Loucy (cell line): ENCODE measurements around the gene PCDHGB5.

Experiments used
- H2AFZ ChIP-seq: fragments of 200-600 bp; sonication (generic); 2 replicates; pipeline ENCODE4 v1.6.0; 2016; ENCODE audit warnings: antibody characterized with exemption, mild to moderate bottlenecking, low read length, moderate library complexity
- H3F3A ChIP-seq: fragments of 200-600 bp; 2 replicates; pipeline ENCODE4 v1.6.0; 2016; ENCODE audit warnings: antibody characterized with exemption, low read depth, mild to moderate bottlenecking
- H3K27me3 ChIP-seq: fragments of 200-600 bp; sonication (generic); 2 replicates; pipeline ENCODE4 v1.6.1; 2014; ENCODE audit warnings: low read length, mild to moderate bottlenecking; ENCODE audit not compliant: insufficient read depth, poor library complexity, severe bottlenecking
- H3K36me3 ChIP-seq: fragments of 200-600 bp; sonication (generic); 2 replicates; pipeline ENCODE4 v1.6.1; 2016; ENCODE audit warnings: low read length; ENCODE audit not compliant: insufficient read depth
- H3K4me1 ChIP-seq: fragments of 200-600 bp; sonication (generic); 2 replicates; pipeline ENCODE4 v1.5.1; 2014; ENCODE audit warnings: low read length, mild to moderate bottlenecking; ENCODE audit not compliant: insufficient read depth, poor library complexity, severe bottlenecking
- H3K4me2 ChIP-seq: fragments of 200-600 bp; sonication (generic); 2 replicates; pipeline ENCODE4 v1.6.0; 2014; ENCODE audit warnings: antibody characterized with exemption, low read length, low read depth, mild to moderate bottlenecking; ENCODE audit not compliant: poor library complexity, severe bottlenecking
- H3K4me3 ChIP-seq: fragments of 200-600 bp; sonication (generic); 2 replicates; pipeline ENCODE4 v1.5.1; 2014; ENCODE audit warnings: low read length, mild to moderate bottlenecking, mixed read lengths; ENCODE audit not compliant: poor library complexity, severe bottlenecking
- H3K79me2 ChIP-seq: fragments of 200-600 bp; sonication (generic); 2 replicates; pipeline ENCODE4 v1.6.1; 2014; ENCODE audit warnings: low read length; ENCODE audit not compliant: insufficient read depth
- H3K9ac ChIP-seq: fragments of 200-600 bp; sonication (generic); 2 replicates; pipeline ENCODE4 v1.6.0; 2014; ENCODE audit warnings: mild to moderate bottlenecking, low read depth, low read length, moderate library complexity; ENCODE audit not compliant: poor library complexity, severe bottlenecking
- H3K9me2 ChIP-seq: fragments of 200-600 bp; sonication (generic); replicated peaks from 2 replicates; pipeline ENCODE4 v1.6.1; 2016; ENCODE audit warnings: low read depth, low read length, mixed read lengths
- H3K9me3 ChIP-seq: fragments of 200-600 bp; sonication (generic); 2 replicates; pipeline ENCODE4 v1.6.1; 2014; ENCODE audit warnings: mild to moderate bottlenecking, antibody characterized with exemption, low read length, low read depth; ENCODE audit not compliant: insufficient read depth
- H4K20me1 ChIP-seq: fragments of 200-600 bp; sonication (generic); 2 replicates; pipeline ENCODE4 v1.6.0; 2014; ENCODE audit warnings: antibody characterized with exemption, low read length, mild to moderate bottlenecking; ENCODE audit not compliant: insufficient read depth, poor library complexity, severe bottlenecking
- EZH2phosphoT487 ChIP-seq: fragments of 200-600 bp; IDR thresholded peaks from 2 replicates; pipeline ENCODE4 v1.6.1; 2018; ENCODE audit warnings: antibody characterized with exemption, mild to moderate bottlenecking, moderate library complexity, borderline replicate concordance
- TF ChIP-seq, protein P1 (sequence below): fragments of 200-600 bp; sonication (generic); conservative IDR thresholded peaks from 2 replicates; pipeline ENCODE4 v1.5.1; 2014; ENCODE audit warnings: mild to moderate bottlenecking, antibody characterized with exemption, low read length

The PCDHGB5 gene

DNA sequence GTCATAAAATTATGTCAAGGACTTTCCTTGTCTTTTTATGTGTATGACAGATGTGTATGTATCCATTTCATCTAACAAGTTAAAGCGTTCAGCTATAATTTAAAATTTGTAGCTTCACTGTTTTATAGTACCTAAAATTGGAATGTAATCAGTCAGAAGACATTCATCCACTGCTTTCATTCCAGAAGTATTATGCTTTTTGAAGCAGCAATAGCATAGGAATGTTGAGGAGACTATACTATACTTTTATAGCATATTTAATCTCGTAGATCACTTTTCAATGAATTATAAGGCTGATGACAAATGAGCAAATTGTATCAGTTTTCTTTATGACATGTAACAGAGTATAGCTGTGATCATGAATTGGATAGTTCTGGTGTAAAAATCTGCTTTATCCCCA is 39.5 kb downstream of the PCDHGB5 start:
- no peaks in the 10 kb centered on the region for H3K79me2 ChIP-seq
- H4K20me1 ChIP-seq: no peaks in the 10 kb centered on the region
- no peak overlapping the region for H3K4me2 ChIP-seq
- no peaks in the 10 kb centered on the region for H3K9me2 ChIP-seq
- no peaks in the 10 kb centered on the region for H3K9me3 ChIP-seq
- no peaks in the 10 kb centered on the region for H3K36me3 ChIP-seq
- TF ChIP-seq, protein P1, sequence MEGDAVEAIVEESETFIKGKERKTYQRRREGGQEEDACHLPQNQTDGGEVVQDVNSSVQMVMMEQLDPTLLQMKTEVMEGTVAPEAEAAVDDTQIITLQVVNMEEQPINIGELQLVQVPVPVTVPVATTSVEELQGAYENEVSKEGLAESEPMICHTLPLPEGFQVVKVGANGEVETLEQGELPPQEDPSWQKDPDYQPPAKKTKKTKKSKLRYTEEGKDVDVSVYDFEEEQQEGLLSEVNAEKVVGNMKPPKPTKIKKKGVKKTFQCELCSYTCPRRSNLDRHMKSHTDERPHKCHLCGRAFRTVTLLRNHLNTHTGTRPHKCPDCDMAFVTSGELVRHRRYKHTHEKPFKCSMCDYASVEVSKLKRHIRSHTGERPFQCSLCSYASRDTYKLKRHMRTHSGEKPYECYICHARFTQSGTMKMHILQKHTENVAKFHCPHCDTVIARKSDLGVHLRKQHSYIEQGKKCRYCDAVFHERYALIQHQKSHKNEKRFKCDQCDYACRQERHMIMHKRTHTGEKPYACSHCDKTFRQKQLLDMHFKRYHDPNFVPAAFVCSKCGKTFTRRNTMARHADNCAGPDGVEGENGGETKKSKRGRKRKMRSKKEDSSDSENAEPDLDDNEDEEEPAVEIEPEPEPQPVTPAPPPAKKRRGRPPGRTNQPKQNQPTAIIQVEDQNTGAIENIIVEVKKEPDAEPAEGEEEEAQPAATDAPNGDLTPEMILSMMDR: no peak
- TF ChIP-seq EZH2phosphoT487: no peak
- no peaks in the 10 kb centered on the region for H3K27me3 ChIP-seq
- H3K9ac ChIP-seq: no peak overlapping the region
- H3F3A ChIP-seq: no peaks in the 10 kb centered on the region
- H3K4me1 ChIP-seq: no peaks in the 10 kb centered on the region
- no peak overlapping the region for H3K4me3 ChIP-seq
- H2AFZ ChIP-seq: no peak overlapping the region

DNA sequence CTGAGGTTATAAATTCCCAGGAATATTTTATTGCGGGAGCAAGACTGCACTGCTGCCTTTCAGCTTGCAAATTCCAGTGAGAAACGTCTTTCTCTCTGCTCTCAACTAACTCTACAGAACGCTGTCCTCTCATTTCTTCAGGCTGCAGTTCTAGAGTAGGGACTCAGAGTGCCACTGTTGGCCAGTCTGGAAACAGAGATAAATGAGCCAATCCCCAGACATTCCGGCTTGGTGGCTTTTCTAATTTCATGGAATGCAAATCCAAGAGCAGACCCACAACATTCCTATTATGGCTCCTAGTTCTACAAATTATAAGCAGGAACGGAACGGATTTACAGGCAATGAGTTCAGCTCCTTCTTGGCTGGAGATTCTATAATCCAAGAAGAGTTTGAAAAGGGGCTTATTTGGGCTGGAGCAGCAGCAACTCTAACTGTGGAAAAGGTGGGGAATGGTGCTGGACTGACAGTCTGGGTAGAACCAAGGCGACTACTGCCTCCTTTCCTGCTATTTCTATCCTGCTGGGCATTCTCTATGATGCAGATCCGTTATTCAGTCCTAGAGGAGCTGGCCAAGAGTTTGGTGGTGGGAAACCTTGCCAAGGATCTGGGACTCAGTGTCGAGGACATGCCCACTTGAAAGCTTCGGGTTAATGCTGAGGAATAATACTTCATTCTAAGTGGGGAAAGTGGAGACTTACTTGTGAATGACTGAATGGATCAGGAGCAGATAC is 41.8 kb downstream of the PCDHGB5 start:
- Histone ChIP-seq H4K20me1 (no peaks in the 10 kb centered on the region), H3F3A (no peaks in the 10 kb centered on the region), H3K79me2 (no peaks in the 10 kb centered on the region), H3K36me3 (no peaks in the 10 kb centered on the region), H3K4me1 (no peaks in the 10 kb centered on the region), H3K9me3 (no peaks in the 10 kb centered on the region), H3K9me2 (no peaks in the 10 kb centered on the region), H2AFZ (no peak overlapping the region), H3K27me3 (no peaks in the 10 kb centered on the region), H3K4me3 (no peak overlapping the region), H3K9ac (no peak overlapping the region), H3K4me2 (no peak overlapping the region)
- TF ChIP-seq, protein P1: no peak
- TF ChIP-seq EZH2phosphoT487: no peak

DNA sequence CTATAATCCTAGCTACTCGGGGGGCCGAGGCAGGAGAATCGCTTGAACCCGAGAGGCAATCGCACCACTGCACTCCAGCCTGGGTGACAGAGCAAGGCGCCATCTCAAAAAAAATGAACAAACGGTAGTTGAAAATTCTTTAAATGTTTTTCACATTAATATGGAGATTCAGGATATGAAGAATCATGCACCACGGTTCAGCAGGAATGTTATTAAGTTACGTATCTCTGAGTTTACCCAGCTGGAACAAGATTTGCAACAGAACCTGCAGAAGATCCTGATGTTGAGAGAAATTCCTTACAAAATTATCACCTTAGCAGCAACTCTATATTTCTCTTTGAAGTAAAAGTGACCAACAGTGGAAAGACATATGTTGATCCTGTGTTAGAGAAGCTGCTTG is 42.6 kb downstream of the PCDHGB5 start:
- Histone ChIP-seq H3K4me2 (no peak overlapping the region), H4K20me1 (no peaks in the 10 kb centered on the region), H3K9me2 (no peaks in the 10 kb centered on the region), H2AFZ (no peak overlapping the region), H3F3A (no peaks in the 10 kb centered on the region), H3K36me3 (no peaks in the 10 kb centered on the region), H3K27me3 (no peaks in the 10 kb centered on the region), H3K4me3 (no peak overlapping the region), H3K79me2 (no peaks in the 10 kb centered on the region), H3K9ac (no peak overlapping the region), H3K4me1 (no peaks in the 10 kb centered on the region), H3K9me3 (no peaks in the 10 kb centered on the region)
- TF ChIP-seq EZH2phosphoT487: no peak
- TF ChIP-seq, protein P1: no peak
